Astrocyte (in vitro differentiated cells and primary cell): ENCODE results near the gene POLD2.

ENCODE experiments used
- EZH2 ChIP-seq: IDR thresholded peaks from 2 replicates; pipeline ENCODE4 v1.6.1; 2012; ENCODE audit warnings: mild to moderate bottlenecking, low read length, inconsistent platforms; ENCODE audit not compliant: insufficient read depth
- TF ChIP-seq, protein P1 (sequence below): IDR thresholded peaks from 2 replicates; pipeline ENCODE4 v1.5.1; 2011; ENCODE audit warnings: low read depth, mild to moderate bottlenecking, inconsistent platforms, low read length, moderate library complexity; ENCODE audit not compliant: insufficient read depth

GRCh38 chr7:44145969-44146911, 22.9 kb upstream of the POLD2 start:
- TF ChIP-seq, protein P1, sequence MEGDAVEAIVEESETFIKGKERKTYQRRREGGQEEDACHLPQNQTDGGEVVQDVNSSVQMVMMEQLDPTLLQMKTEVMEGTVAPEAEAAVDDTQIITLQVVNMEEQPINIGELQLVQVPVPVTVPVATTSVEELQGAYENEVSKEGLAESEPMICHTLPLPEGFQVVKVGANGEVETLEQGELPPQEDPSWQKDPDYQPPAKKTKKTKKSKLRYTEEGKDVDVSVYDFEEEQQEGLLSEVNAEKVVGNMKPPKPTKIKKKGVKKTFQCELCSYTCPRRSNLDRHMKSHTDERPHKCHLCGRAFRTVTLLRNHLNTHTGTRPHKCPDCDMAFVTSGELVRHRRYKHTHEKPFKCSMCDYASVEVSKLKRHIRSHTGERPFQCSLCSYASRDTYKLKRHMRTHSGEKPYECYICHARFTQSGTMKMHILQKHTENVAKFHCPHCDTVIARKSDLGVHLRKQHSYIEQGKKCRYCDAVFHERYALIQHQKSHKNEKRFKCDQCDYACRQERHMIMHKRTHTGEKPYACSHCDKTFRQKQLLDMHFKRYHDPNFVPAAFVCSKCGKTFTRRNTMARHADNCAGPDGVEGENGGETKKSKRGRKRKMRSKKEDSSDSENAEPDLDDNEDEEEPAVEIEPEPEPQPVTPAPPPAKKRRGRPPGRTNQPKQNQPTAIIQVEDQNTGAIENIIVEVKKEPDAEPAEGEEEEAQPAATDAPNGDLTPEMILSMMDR: no peak
- no peak for TF ChIP-seq EZH2
